Activated T-helper 2 cell treated with anti-CD3 and anti-CD28 coated beads, Interferon-gamma antibody, Interleukin-2, Interleukin-4, amounts not matched to agents 10 μg/mL and 5 μg/mL and 100 μg/mL, durations not matched to agents 14 hours and 24 hours and 36 hours (primary cell): Measurements from ENCODE around the gene SEPTIN5. TPM values are rescaled to one million over a fixed set of nuclear protein-coding genes. Genes with fewer than 3 reads are reported as not detected.

Experiments
- DNase-seq: peaks from one replicate; pipeline ENCODE4 v3.0.0; 2021; ENCODE audit warnings: low spot score
- H3K27ac Mint-ChIP-seq: one replicate; pipeline ENCODE4 v1.8.0; 2021; ENCODE audit warnings: mixed read lengths
- H3K27me3 Mint-ChIP-seq: one replicate; pipeline ENCODE4 v1.8.0; 2021; ENCODE audit warnings: low read depth, mixed read lengths
- H3K36me3 Mint-ChIP-seq: one replicate; pipeline ENCODE4 v1.8.0; 2021; ENCODE audit warnings: low read depth, mixed read lengths
- H3K4me1 Mint-ChIP-seq: one replicate; pipeline ENCODE4 v1.8.0; 2021; ENCODE audit warnings: low read depth, mixed read lengths
- H3K4me3 Mint-ChIP-seq: one replicate; pipeline ENCODE4 v1.8.0; 2021; ENCODE audit warnings: low read depth, mild to moderate bottlenecking, moderate library complexity, mixed read lengths
- H3K9me3 Mint-ChIP-seq: one replicate; pipeline ENCODE4 v1.8.0; 2021; ENCODE audit warnings: mixed read lengths
- intact Hi-C: fragments of 100-400 bp; cut with micrococcal nuclease; formaldehyde crosslinking; loops from one replicate; pipeline ENCODE4 v1.15.1; 2023
- total RNA-seq: library from RNA; stranded (reverse); gene quantifications from 2 replicates; pipeline ENCODE4 v1.2.3, GENCODE V29; 2022

Gene SEPTIN5
- total RNA-seq, 1 donor from 2014 or later, result 1.5 TPM

DNA sequence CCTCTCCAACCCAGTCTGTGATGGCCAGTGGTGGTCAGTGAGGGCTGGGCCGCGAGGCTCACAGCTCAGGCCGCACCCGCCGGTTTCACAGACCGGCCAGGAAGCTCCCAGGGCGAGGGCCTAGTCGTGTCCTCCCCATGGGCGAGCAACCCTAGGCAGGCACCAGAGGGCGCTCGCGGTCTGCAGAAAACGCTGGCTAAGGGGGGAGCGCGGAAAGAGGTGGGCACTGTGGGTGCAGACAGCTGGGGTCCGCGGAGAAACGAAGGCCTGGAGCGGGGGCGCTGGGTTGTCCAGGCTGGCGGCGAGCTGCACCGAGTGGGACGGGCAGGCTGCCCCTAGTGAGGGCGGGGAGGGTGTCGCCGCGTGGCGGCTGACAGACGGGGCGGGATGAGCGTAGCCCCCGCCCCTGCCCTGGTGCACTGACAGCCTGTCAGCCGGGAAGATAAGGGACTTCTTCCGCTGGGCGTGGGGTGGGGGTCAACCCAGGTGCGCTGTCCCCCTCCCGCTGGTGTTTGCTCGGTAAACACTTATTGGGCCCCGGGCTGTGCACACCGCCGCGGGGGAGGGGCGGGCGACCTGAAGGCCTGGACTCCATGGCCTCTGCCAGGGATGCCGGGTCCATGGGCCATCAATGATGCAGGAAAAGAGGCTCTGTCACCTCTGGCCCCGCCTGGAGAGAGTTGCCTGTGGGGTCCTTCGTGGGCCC, 16.5 kb downstream of the SEPTIN5 start:
- H3K9me3 Mint-ChIP-seq, result no peaks in the 10 kb centered on the region
- H3K27ac Mint-ChIP-seq, result no peak overlapping the region

DNA sequence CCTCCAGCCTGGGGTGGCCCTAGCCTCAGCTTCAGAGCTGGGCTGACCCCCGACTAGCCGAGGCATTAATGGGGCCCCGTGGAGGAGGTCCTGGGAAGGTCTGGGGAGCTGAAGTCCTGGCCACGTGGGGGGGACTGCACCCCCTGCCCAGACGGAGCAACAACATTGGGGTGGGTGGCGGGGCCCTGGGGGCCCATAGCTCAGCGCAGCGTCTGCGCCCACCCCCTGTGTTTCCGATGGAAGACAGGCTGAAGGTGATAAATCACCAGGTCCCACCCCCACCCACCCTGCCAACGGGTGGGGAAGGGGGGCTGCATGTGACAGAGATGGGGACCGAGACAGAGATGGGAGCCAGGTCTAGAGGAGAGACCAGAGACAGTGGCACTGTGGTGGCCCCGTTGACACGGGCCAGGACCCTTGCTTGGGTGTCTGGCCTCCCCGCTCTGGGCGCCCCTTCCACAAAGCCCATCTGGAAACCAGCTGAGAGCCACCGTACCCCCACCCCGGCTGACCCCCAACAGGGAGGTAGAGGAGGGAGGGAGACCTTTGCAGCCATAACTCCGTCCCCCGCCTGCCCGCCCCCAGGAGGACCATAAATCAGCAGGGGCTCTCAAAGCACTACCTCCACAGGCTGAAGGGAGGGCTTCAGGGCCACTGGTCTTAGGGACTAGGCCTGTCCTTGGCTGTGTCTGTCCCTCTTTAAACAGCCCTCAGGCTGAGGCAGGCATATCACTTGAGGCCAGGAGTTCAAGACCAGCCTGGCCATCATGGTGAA, 17.2 kb downstream of the SEPTIN5 start:
- intact Hi-C loops, result loop anchor here (2.0 kb wide), 1 partner anchor 123 kb away; the partner anchor contains the start of genes GNB1L and RTL10
- no peak for DNase-seq
- H3K4me3 Mint-ChIP-seq, result no peak overlapping the region
- H3K36me3 Mint-ChIP-seq, result no peaks in the 10 kb centered on the region
- H3K9me3 Mint-ChIP-seq, result no peaks in the 10 kb centered on the region
- H3K27ac Mint-ChIP-seq, result no peak overlapping the region
- H3K27me3 Mint-ChIP-seq, result peaks cover 4% of the 10 kb centered on the region
- no peaks in the 10 kb centered on the region for H3K4me1 Mint-ChIP-seq

More for the DNA sequence above, 16.5 kb downstream of the SEPTIN5 start:
- Mint-ChIP-seq H3K4me3 (peak overlapping the region; percentile 68), H3K36me3 (no peaks in the 10 kb centered on the region), H3K4me1 (no peaks in the 10 kb centered on the region), H3K27me3 (peaks cover 4% of the 10 kb centered on the region)
- DNase-seq, result peak; percentile 69
- intact Hi-C loops, result loop anchor here (1.0 to 2.0 kb wide), 2 partner anchors 124 to 179 kb away; partner anchors contain the start of genes GNB1L and RTL10

DNA sequence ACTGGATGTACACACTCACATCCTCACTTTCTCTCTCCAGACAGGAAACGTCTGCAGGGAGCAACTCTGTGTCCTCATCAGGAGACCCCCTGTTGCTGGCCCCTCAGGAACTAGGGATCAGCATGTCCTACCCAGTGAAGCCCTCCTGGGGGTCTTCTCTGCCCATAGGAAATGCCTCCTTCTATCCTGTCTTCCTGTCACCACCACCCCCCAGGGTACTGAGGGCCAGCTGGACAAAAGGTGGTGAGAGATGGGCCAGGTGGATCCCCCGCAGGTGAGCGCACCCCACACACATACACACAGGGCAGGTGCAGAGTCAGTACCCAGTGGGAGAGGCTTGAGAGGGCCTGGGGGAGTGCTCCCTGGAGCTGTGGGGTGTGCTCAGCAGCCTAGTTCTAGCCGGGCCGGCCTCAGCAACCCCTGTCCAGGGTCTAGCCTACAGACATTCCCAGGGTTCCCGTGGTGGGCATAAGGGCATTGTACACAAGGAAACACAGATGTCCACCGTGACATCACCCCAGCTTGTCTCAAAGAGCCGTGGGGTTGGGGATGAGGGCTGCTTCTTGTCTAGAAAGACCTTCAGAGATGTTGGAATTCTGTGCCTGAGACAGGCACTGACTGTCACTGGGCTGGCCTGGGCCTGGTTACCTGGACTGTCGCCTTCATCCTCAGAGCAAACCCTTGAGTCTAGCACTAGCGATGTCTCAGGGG, 18.3 kb downstream of the SEPTIN5 start:
- H3K4me3 Mint-ChIP-seq, result no peak overlapping the region
- no peaks in the 10 kb centered on the region for H3K36me3 Mint-ChIP-seq
- H3K27ac Mint-ChIP-seq, result no peak overlapping the region
- intact Hi-C loops, result no loop called here
- H3K4me1 Mint-ChIP-seq, result no peaks in the 10 kb centered on the region
- DNase-seq, result no peak
- peaks cover 4% of the 10 kb centered on the region for H3K27me3 Mint-ChIP-seq
- H3K9me3 Mint-ChIP-seq, result no peaks in the 10 kb centered on the region

DNA sequence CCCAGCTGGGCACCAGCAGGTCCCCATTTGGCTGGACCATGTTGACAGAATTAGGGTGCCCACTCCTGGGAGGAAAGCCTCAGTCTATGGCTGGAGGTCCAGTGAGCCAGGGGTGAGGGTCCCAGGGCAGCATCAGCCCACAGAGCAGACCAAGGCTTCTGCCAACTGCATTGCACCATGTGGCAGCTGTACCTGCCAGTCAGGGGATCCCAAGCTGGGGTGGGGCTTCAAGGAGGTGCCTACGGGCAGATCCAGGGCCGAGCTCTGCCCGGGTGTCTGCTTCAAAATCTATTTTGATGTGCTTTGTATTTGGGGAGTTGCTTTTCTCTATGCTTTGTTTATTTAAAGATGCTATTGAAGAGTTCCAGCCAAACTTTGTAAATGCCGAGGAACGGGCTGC, 19.5 kb downstream of the SEPTIN5 start:
- Mint-ChIP-seq H3K27ac (no peak overlapping the region), H3K9me3 (no peaks in the 10 kb centered on the region), H3K36me3 (no peaks in the 10 kb centered on the region), H3K27me3 (no peaks in the 10 kb centered on the region), H3K4me1 (no peaks in the 10 kb centered on the region), H3K4me3 (no peak overlapping the region)
- intact Hi-C loops, result no loop called here
- DNase-seq, result no peak

DNA sequence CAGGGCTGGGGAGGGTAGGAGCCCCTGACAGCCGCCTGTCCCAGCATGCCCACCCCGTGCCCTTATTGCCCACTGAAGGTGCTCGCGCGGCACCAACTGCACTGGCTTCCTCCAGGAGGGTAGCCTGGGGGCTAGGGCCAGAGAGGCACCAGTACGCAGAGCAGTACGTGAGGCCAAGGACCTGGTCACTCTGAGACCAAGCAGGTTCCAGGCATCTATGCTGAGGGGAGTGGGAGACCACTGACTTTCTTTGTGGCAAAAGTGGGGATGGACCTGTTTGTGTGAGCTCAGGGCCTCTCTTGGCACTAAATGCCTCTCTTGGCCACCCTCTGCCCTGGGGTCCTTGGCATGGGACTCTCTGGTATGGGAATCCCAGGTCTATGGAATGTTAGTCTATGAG, 19.9 kb downstream of the SEPTIN5 start:
- DNase-seq, result no peak

DNA sequence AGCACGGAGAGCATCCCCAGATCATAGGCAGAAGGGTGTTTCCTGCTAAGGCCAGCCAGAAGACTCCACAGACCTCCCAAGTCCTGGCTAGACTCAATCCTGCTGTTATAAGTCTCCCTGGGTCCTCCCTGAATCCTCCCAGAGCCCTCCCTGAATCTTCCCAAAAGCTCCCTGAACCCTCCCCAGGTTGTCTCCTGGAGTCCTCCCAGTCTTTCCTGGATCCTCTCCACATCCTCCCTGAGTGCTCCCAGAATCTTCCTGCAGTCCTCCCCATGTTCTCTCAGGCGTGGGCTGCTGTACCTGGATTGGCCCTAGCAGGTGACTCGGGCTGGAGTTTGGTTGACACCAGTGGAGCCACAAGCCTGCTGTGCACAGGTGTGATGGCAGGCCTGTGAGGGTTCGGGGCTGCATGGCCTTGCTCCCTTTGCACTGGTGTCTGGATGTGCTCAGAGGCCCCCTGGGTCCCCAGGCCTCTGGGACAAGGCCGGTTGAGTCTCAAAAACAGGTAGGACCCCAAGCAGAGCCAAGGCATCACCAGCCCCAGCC, 20.6 kb downstream of the SEPTIN5 start:
- DNase-seq, result no peak
- H3K27ac Mint-ChIP-seq, result no peak overlapping the region
- intact Hi-C loops, result no loop called here
- no peaks in the 10 kb centered on the region for H3K9me3 Mint-ChIP-seq
- H3K4me3 Mint-ChIP-seq, result no peak overlapping the region
- no peaks in the 10 kb centered on the region for H3K4me1 Mint-ChIP-seq
- H3K27me3 Mint-ChIP-seq, result no peaks in the 10 kb centered on the region
- no peaks in the 10 kb centered on the region for H3K36me3 Mint-ChIP-seq

More for the DNA sequence above, 19.9 kb downstream of the SEPTIN5 start:
- intact Hi-C loops, result no loop called here
- no peaks in the 10 kb centered on the region for H3K27me3 Mint-ChIP-seq
- H3K9me3 Mint-ChIP-seq, result no peaks in the 10 kb centered on the region
- H3K36me3 Mint-ChIP-seq, result no peaks in the 10 kb centered on the region
- no peak overlapping the region for H3K4me3 Mint-ChIP-seq
- no peak overlapping the region for H3K27ac Mint-ChIP-seq
- no peaks in the 10 kb centered on the region for H3K4me1 Mint-ChIP-seq

DNA sequence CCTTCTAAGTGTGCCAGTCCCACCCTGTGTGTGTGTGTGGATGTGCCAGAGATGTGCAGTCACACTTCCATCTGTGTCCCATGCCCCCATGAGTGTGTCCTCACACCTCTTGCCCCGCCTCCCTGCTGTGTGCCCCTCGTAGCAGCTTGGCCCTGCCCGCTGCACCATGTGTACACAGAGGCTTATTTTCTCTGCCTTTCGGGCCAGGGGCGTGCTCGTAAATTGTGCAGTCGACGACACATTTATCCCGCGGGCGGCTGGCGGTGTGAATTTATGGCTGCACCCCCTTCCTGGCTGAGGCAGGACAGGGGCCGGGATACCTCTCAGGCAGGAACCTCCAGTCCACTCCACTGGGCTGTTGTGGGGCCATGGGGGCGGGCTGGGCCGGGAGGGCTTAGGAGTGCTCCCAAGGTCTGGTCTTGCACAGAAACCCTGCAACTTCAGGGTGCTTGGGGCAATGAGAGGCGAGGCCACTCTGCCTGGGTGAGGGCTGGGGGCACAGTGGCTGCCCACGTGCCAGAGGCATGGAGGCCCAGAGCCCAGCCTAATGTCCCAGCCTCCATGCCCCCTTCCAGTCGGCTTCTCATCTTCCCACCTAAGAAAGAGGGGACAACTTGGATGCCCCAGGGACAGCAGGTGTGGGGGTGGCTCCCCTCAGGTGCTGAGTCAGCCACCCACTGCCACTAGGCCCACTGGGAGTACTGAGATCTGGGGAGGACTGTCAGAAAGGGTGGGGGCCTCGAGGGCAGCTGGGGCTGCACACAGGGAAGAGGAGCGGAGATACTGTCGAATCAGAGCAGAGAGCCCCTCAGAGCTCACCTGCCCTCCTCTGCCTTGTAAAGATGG, 21.6 kb downstream of the SEPTIN5 start:
- no peak overlapping the region for H3K4me3 Mint-ChIP-seq
- intact Hi-C loops, result no loop called here
- H3K9me3 Mint-ChIP-seq, result no peaks in the 10 kb centered on the region
- H3K27me3 Mint-ChIP-seq, result no peaks in the 10 kb centered on the region
- H3K36me3 Mint-ChIP-seq, result no peaks in the 10 kb centered on the region
- DNase-seq, result no peak
- H3K27ac Mint-ChIP-seq, result no peak overlapping the region
- no peaks in the 10 kb centered on the region for H3K4me1 Mint-ChIP-seq

DNA sequence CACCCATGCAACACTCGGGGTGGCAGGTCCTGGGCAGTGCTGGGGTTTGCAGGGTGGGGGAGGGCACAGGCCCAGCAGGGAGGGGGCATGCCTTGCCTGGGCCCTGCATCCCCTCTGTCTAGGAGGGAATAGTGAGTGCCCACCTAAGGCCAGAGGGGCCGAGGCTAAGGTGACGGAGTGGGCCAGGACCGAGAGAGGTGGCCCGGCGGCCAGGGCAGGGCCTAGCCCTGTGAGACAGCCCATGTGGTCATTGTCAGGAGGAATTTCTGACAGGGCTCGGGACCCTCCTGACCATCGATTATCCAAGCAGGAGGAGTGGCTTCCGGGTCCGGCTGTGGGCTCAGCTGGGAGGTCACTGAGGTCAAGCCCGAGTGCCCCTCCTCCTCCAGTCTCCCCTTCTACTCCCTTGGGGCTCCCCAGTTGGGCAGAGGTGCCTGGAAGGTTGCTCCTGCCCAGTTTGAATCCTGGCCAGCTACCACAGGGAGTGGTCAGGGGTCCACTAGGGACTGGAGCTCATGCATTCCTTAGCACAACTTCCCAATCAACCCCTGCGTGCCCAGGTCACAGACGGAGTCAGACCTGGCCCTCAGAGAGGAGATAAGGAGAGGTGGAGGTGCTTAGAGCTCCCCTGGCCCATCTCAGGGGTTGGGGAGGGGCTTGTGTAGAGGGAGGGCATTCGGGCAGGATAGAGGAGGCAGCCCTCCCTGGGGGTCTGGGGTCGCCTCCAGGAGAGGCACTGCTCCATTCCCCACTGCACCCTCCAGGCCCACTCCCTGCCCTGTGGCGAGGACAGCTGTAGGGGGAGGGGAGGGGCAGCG, 23.8 kb downstream of the SEPTIN5 start:
- Mint-ChIP-seq H3K9me3 (no peaks in the 10 kb centered on the region), H3K36me3 (no peaks in the 10 kb centered on the region), H3K4me3 (no peak overlapping the region), H3K27me3 (no peaks in the 10 kb centered on the region), H3K27ac (no peak overlapping the region), H3K4me1 (no peaks in the 10 kb centered on the region)
- no peak for DNase-seq
- intact Hi-C loops, result no loop called here

DNA sequence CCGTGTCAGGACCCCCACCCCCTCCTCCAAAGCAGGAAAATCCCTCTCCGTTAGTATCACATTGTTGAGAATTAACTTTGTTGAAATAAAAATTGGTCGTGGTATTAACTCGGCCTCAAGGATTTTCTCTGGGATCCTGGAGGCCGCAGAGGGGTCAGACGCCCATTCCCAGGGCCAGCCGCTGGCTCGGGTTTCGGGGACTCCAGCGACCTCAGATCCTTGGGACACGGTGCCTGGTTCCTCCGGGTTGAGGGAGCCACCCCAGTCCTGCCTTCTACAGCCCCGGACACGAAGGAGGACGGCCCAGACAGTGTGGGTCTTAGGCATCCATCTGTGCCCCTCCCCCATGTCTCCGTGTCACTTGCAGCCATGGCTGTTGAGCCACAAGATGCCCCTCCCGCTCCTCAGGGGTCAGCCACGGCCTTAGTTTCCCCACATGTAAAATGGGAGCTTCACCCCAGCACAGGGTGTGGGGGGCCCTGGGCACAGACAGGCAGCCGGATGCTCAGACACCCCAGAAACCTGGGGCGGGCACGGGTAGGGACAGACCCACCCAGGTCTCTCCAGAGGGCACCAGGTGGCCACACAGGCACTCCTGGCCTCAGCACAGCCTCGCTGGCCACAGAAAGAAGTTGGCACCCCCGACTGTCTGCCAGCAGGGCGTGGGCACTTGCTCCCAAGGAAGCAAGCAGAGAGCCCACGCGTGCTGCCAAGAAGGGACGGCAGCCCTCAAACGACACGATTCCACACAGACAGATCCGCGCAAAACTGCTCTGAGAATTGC, 24.6 kb downstream of the SEPTIN5 start:
- no peaks in the 10 kb centered on the region for H3K36me3 Mint-ChIP-seq
- no peaks in the 10 kb centered on the region for H3K9me3 Mint-ChIP-seq
- no peak overlapping the region for H3K4me3 Mint-ChIP-seq
- intact Hi-C loops, result no loop called here
- H3K4me1 Mint-ChIP-seq, result no peaks in the 10 kb centered on the region
- no peak for DNase-seq
- no peak overlapping the region for H3K27ac Mint-ChIP-seq
- no peaks in the 10 kb centered on the region for H3K27me3 Mint-ChIP-seq

DNA sequence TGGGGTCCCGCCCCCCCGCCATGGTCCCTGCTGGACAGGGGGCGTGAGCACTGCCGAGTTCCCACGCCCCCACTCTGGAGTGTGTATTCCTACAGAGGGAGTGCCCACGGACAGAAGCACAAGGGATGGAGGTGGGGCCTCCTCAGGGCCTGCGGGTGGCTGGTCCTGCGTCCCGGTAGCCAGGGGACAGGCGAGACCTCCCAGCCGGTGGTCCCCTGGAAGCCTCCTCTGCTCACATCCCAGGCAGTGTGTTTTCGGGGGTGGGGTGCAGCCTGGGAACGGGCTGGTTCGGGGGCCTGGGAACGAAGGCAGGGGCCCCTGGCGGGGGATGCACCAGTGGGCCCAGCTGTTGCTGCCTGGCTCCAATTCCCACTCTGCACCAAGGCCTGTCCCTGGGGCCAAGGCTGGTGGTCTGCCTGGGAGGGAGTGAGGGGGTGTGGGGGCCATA, 25.2 kb downstream of the SEPTIN5 start:
- Mint-ChIP-seq H3K4me3 (no peak overlapping the region), H3K27me3 (no peaks in the 10 kb centered on the region), H3K4me1 (no peaks in the 10 kb centered on the region), H3K9me3 (no peaks in the 10 kb centered on the region), H3K27ac (no peak overlapping the region), H3K36me3 (no peaks in the 10 kb centered on the region)
- no peak for DNase-seq
- intact Hi-C loops, result no loop called here

DNA sequence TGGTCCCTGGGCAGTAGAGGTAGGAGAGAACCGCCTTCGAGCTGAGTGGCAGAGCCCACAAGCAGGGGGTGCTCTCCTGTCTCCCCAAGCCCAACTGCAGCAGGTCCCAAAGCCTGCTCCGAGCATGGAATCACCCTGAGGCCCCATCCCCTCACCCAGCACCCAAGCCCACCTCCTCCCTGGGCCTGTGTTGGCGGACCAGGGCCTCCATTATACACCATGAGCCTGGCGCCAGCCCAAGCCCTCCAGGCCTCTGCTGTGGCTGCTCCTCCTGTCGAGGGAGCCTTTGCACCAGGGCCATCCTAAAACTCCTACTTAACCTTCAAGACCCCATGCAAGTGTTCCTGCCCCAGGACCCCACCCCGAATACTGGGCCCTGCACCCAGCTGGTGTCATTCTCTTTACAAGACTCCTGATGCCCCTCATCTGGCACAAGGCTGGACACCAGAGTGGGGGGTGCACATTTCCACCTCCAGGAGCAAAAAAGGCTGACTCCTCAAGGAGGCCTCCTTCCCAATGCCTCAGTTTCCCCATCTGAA, 25.7 kb downstream of the SEPTIN5 start:
- no peak for DNase-seq
- H3K27ac Mint-ChIP-seq, result no peak overlapping the region
- no peak overlapping the region for H3K4me3 Mint-ChIP-seq
- no peaks in the 10 kb centered on the region for H3K36me3 Mint-ChIP-seq
- intact Hi-C loops, result no loop called here
- H3K27me3 Mint-ChIP-seq, result no peaks in the 10 kb centered on the region
- no peaks in the 10 kb centered on the region for H3K9me3 Mint-ChIP-seq
- no peaks in the 10 kb centered on the region for H3K4me1 Mint-ChIP-seq
